Measurements from ENCODE around the gene MPC1L.
"Not testable (repeated sequence)": the region's sequence is repeated elsewhere in the genome, so short reads cannot be mapped to it uniquely, and the experiment has no call there.

MPC1L gene

DNA sequence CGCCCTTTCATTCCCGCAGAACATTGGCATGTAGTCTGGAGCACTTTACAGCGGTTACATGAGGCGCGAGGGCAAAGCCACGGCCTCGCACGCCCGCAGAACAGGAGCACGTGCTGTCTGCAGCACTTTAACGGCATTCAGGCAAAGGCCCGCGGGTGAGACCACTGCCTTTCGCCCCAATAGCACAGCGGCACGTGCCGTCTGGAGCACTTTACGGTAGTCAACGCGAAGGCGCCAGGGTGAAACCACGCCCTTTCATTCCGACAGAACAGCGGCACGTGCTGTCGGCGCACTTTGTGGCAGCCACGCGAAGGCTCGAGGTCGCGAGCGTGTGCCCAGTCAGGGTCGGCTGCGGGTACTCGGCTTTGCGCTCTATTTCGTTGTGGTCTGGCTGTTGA lies at the start of gene MPC1L:
MPC1L (plus strand) TSS at position 290 of the 398 bp plus-strand sequence. CDS start 138 bp downstream, outside the sequence.
- no peak for TF ChIP-seq CTCF (conservative IDR thresholded peaks at IDR 0.05)
- H3K27ac ChIP-seq: no peak within 1 kb of the TSS

- TF ChIP-seq CTCF (conservative IDR thresholded peaks at IDR 0.05): peak; percentile 40
- no peak overlapping the region for H3K27ac ChIP-seq
Observed at GRCh38 chrX:40573763-40574162, 49.5 kb upstream of the MPC1L start.

DNA sequence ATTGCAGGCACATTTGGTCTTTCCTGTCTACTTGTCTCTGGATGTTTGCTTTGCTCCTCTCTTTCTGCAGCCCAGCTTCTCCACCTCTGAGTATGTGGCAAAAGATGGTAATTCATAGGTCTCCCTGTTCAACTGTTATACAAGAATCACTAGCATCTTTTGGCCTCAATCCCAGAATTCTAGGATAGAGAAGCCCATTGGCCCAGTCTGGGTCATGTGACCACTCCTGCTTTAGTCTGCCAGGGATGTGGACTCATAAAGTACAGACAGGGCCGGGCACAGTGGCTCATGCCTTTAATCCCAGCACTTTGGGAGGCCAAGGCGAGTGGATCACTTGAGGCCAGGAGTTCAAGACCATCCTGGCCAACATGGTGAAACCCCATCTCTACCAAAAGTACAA lies 47.8 kb upstream of the MPC1L start:
- H3K27ac ChIP-seq: not testable (repeated sequence)

GRCh38 chrX:40576291-40576690 lies 46.9 kb upstream of the MPC1L start:
- H3K27ac ChIP-seq: no peak overlapping the region
- no peak for TF ChIP-seq CTCF (conservative IDR thresholded peaks at IDR 0.05)

- no peak for TF ChIP-seq CTCF (conservative IDR thresholded peaks at IDR 0.05)
- no peak overlapping the region for H3K27ac ChIP-seq
Observed at GRCh38 chrX:40578039-40578695, 45.1 kb upstream of the MPC1L start.

DNA sequence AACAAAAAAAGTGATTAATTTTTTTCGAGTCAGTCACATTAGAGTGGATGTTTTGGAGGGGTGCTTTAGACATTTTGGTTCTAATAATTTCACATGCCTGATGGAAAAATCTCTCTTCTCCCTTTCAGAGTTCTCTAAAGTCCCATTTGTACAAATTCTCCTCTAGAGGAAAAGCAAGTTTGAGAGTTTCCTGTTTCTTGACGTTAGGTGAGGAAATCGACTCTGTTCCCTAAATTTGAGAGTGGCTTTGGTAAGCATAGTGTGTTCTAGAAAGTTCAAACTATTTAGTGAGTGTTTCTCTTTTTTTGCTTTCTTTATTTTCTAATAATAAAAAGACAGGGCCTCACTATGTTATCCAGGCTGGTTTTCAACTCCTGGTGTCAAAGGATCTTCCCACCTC lies 44.1 kb upstream of the MPC1L start:
- no peak overlapping the region for H3K27ac ChIP-seq

GRCh38 chrX:40579900-40580536 lies 43.2 kb upstream of the MPC1L start:
- no peak for TF ChIP-seq CTCF (conservative IDR thresholded peaks at IDR 0.05)
- H3K27ac ChIP-seq: peak overlapping the region; percentile 69

More for the DNA sequence above, 44.1 kb upstream of the MPC1L start:
- no peak for TF ChIP-seq CTCF (conservative IDR thresholded peaks at IDR 0.05)
